ENCODE data around the gene RASL10B. TPM values are rescaled to one million over a fixed set of nuclear protein-coding genes. Genes with fewer than 3 reads are reported as not detected.

The RASL10B gene
- total and polyA plus RNA-seq, 10 of the 15 experiments (the other 5 are each of a cell fraction or from before 2014, with no cell fraction given) = not detected

- TF ChIP-seq E2F8 (IDR thresholded peaks at IDR 0.05; ENCODE audit: low read depth, partially characterized antibody) (no peak), SUZ12 (IDR thresholded peaks at IDR 0.05; ENCODE audit: unreplicated experiment) (no peak), ZNF622 (IDR thresholded peaks at IDR 0.05) (no peak), RFX5 (IDR thresholded peaks at IDR 0.05; ENCODE audit: low read depth, low read length) (no peak), BHLHE40 (IDR thresholded peaks at IDR 0.05; ENCODE audit: borderline replicate concordance in 1 of 2, low read depth in 2 of 2, low read length in 1 of 2) (no peak), SPI1 (IDR thresholded peaks at IDR 0.05; ENCODE audit: borderline replicate concordance, insufficient read depth, low read depth, low read length) (no peak), YBX1 (IDR thresholded peaks at IDR 0.05) (no peak), CUX1 (IDR thresholded peaks at IDR 0.05; ENCODE audit: insufficient replicate concordance, low read depth, low read length) (no peak)
- TF ChIP-seq, protein P1, sequence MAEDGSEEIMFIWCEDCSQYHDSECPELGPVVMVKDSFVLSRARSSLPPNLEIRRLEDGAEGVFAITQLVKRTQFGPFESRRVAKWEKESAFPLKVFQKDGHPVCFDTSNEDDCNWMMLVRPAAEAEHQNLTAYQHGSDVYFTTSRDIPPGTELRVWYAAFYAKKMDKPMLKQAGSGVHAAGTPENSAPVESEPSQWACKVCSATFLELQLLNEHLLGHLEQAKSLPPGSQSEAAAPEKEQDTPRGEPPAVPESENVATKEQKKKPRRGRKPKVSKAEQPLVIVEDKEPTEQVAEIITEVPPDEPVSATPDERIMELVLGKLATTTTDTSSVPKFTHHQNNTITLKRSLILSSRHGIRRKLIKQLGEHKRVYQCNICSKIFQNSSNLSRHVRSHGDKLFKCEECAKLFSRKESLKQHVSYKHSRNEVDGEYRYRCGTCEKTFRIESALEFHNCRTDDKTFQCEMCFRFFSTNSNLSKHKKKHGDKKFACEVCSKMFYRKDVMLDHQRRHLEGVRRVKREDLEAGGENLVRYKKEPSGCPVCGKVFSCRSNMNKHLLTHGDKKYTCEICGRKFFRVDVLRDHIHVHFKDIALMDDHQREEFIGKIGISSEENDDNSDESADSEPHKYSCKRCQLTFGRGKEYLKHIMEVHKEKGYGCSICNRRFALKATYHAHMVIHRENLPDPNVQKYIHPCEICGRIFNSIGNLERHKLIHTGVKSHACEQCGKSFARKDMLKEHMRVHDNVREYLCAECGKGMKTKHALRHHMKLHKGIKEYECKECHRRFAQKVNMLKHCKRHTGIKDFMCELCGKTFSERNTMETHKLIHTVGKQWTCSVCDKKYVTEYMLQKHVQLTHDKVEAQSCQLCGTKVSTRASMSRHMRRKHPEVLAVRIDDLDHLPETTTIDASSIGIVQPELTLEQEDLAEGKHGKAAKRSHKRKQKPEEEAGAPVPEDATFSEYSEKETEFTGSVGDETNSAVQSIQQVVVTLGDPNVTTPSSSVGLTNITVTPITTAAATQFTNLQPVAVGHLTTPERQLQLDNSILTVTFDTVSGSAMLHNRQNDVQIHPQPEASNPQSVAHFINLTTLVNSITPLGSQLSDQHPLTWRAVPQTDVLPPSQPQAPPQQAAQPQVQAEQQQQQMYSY (CRISPR knock-in tag; IDR thresholded peaks at IDR 0.05) = no peak
These were observed 22.5 kb upstream of the RASL10B start (continued) for GRCh38 chr17:35708951-35709350.

Data from GM12878 (cell line).